ENCODE measurements around the gene NT5E. TPM values are rescaled to one million over a fixed set of nuclear protein-coding genes. Genes with fewer than 3 reads are reported as not detected.
A peak's percentile ranks its signal among the peaks of the same experiment; 100 is the strongest.

Gene NT5E
- total RNA-seq, 1 experiment from 2014 or later = 112 TPM

GRCh38 chr6:85537055-85537494 lies 87.2 kb downstream of the NT5E start:
- Mint-ChIP-seq H3K9me3 (ENCODE audit: unreplicated experiment) (no peaks in the 10 kb centered on the region), H3K4me3 (ENCODE audit: unreplicated experiment) (no peak overlapping the region), H3K27me3 (ENCODE audit: insufficient read depth, unreplicated experiment) (no peaks in the 10 kb centered on the region), H3K4me1 (ENCODE audit: insufficient read depth, unreplicated experiment) (no peaks in the 10 kb centered on the region), H3K27ac (ENCODE audit: low read depth, unreplicated experiment) (no peak overlapping the region), H3K36me3 (ENCODE audit: insufficient read depth, unreplicated experiment) (peaks cover 53% of the 10 kb centered on the region)
- BruUV-seq (replicated peaks) = no TSS peak
- ChIA-PET CTCF (interaction anchor here (0.6 to 6.7 kb wide), 28 partner anchors 9 to 187 kb away, joined by 3 to 60 read pairs (median 4); no protein-coding TSS in a partner anchor), POLR2A (interaction anchor here (0.9 to 1.5 kb wide), 4 partner anchors 85 to 182 kb away, joined by 3 to 4 read pairs (median 4); no protein-coding TSS in a partner anchor)
- DNase-seq (ENCODE audit: unreplicated experiment) = peak; percentile 6
- TF ChIP-seq, protein P1, sequence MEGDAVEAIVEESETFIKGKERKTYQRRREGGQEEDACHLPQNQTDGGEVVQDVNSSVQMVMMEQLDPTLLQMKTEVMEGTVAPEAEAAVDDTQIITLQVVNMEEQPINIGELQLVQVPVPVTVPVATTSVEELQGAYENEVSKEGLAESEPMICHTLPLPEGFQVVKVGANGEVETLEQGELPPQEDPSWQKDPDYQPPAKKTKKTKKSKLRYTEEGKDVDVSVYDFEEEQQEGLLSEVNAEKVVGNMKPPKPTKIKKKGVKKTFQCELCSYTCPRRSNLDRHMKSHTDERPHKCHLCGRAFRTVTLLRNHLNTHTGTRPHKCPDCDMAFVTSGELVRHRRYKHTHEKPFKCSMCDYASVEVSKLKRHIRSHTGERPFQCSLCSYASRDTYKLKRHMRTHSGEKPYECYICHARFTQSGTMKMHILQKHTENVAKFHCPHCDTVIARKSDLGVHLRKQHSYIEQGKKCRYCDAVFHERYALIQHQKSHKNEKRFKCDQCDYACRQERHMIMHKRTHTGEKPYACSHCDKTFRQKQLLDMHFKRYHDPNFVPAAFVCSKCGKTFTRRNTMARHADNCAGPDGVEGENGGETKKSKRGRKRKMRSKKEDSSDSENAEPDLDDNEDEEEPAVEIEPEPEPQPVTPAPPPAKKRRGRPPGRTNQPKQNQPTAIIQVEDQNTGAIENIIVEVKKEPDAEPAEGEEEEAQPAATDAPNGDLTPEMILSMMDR (IDR thresholded peaks at IDR 0.05; ENCODE audit: unreplicated experiment) = peak; percentile 58
- intact Hi-C loops (cut with micrococcal nuclease) = no loop called here

GRCh38 chr6:85544776-85545175 lies 94.9 kb downstream of the NT5E start:
- TF ChIP-seq, protein P1 (IDR thresholded peaks at IDR 0.05; ENCODE audit: unreplicated experiment) = no peak
- POLR2A ChIA-PET = no interaction called here
- Mint-ChIP-seq H3K27me3 (ENCODE audit: insufficient read depth, unreplicated experiment) (no peaks in the 10 kb centered on the region), H3K4me1 (ENCODE audit: insufficient read depth, unreplicated experiment) (peaks cover 7% of the 10 kb centered on the region), H3K9me3 (ENCODE audit: unreplicated experiment) (no peaks in the 10 kb centered on the region), H3K4me3 (ENCODE audit: unreplicated experiment) (no peak overlapping the region), H3K27ac (ENCODE audit: low read depth, unreplicated experiment) (no peak overlapping the region), H3K36me3 (ENCODE audit: insufficient read depth, unreplicated experiment) (peaks cover 63% of the 10 kb centered on the region)
- BruUV-seq (replicated peaks) = no TSS peak
- no peak for DNase-seq (ENCODE audit: unreplicated experiment)
- intact Hi-C loops (cut with micrococcal nuclease) = loop anchor here (1.0 kb wide), 1 partner anchor 25 kb away; no protein-coding TSS in a partner anchor
- CTCF ChIA-PET = no interaction called here

Other genes starting within 250 kb of the NT5E start
- gene SNX14, start 143.8 kb downstream of the NT5E start, total RNA-seq (2022) = 71.3 and 71.6 TPM in 2 replicates
- gene SYNCRIP, start 192.8 kb downstream of the NT5E start, total RNA-seq (2022) = 126 and 161 TPM in 2 replicates